GM12878 (cell line): Measurements from ENCODE around the gene PAQR8. TPM values are rescaled to one million over a fixed set of nuclear protein-coding genes. Genes with fewer than 3 reads are reported as not detected.

Source experiments
- ATAC-seq: fragments of 200-7000 bp; cut with Tn5 transposase; 3 replicates; pipeline ENCODE4 v1.9.1; 2020; ENCODE audit warnings: mild to moderate bottlenecking, moderate library complexity
- BruUV-seq: library from RNA; stranded (reverse); fragments of 400-500 nt; replicated peaks from 2 replicates; lab custom pipeline; 2021; lab: Mats Ljungman, UMichigan
- CTCF ChIA-PET: fragments of 300-600 bp; sonication (Branson Sonifier 250); formaldehyde crosslinking; extraction: SDS; loops from one replicate; lab custom pipeline; 2021; ENCODE audit warnings: inconsistent platforms; lab: Yijun Ruan, JAX
- POLR2A ChIA-PET: fragments of 350-600 bp; formaldehyde crosslinking; extraction: SDS; loops from one replicate; lab custom pipeline; 2021; ENCODE audit warnings: inconsistent platforms; lab: Charles Lee
- RAD21 ChIA-PET: fragments of 300-600 bp; sonication (Branson Sonifier 250); formaldehyde crosslinking; loops from one replicate; lab custom pipeline; 2023; ENCODE audit warnings: antibody characterized with exemption; ENCODE audit not compliant: unreplicated experiment; lab: Charles Lee
- SMC1A ChIA-PET: fragments of 300-600 bp; sonication (Branson Sonifier 250); formaldehyde crosslinking; loops from one replicate; lab custom pipeline; 2023; ENCODE audit not compliant: unreplicated experiment, uncharacterized antibody; lab: Charles Lee
- DNase-seq: peaks from one replicate; pipeline ENCODE4 v3.0.0-alpha.2; 2011; ENCODE audit warnings: low read depth, low spot score
- FAIRE-seq: peaks from 3 replicates; lab custom pipeline; 2011; peaks lifted over from hg19 to GRCh38; lab: Jason Lieb, UNC
- H2AFZ ChIP-seq: 2 replicates; pipeline ENCODE4 v1.6.0; 2011; ENCODE audit warnings: low read depth, low read length, control low read depth; ENCODE audit not compliant: control insufficient read depth
- H3K27ac ChIP-seq: 2 replicates; pipeline ENCODE4 v1.5.1; 2011; ENCODE audit warnings: control low read depth; ENCODE audit not compliant: control insufficient read depth, insufficient read depth
- H3K27me3 ChIP-seq, 2 experiments: replicated peaks in 1 of 2; 2 replicates each; pipeline versions ENCODE4 v1.6.0 to v1.6.1; 2011; ENCODE audit warnings: low read length in 1 of 2; ENCODE audit not compliant: control insufficient read depth in 2 of 2, insufficient read depth in 2 of 2
- H3K36me3 ChIP-seq, 2 experiments: 2 replicates each; pipeline ENCODE4 v1.5.1; 2011; ENCODE audit warnings: low read length in 1 of 2; ENCODE audit not compliant: control insufficient read depth in 2 of 2, insufficient read depth in 2 of 2
- H3K4me1 ChIP-seq: 2 replicates; pipeline ENCODE4 v1.6.1; 2011; ENCODE audit warnings: mild to moderate bottlenecking, low read length, moderate library complexity, mixed read lengths; ENCODE audit not compliant: control insufficient read depth, insufficient read depth
- H3K4me2 ChIP-seq: 2 replicates; pipeline ENCODE4 v1.6.0; 2011; ENCODE audit warnings: control low read depth; ENCODE audit not compliant: control insufficient read depth, insufficient read depth
- H3K4me3 ChIP-seq: fragments of 200-600 bp; sonication (generic); 2 replicates; pipeline ENCODE4 v1.5.1; 2016
- H3K79me2 ChIP-seq: 2 replicates; pipeline ENCODE4 v1.6.0; 2011; ENCODE audit warnings: low read length; ENCODE audit not compliant: control insufficient read depth, insufficient read depth
- H3K9ac ChIP-seq: 2 replicates; pipeline ENCODE4 v1.8.0; 2011; ENCODE audit warnings: low read length, control low read depth, mixed read lengths; ENCODE audit not compliant: control insufficient read depth, insufficient read depth
- H3K9me3 ChIP-seq: replicated peaks from 3 replicates; pipeline ENCODE4 v1.5.1; 2011; ENCODE audit warnings: mild to moderate bottlenecking, low read length; ENCODE audit not compliant: control insufficient read depth, insufficient read depth
- H4K20me1 ChIP-seq: 2 replicates; pipeline ENCODE4 v1.6.0; 2011; ENCODE audit not compliant: control insufficient read depth, insufficient read depth
- DPF2 ChIP-seq: fragments of 450-650 bp; IDR thresholded peaks from 2 replicates; pipeline ENCODE4 v1.6.1; 2017; ENCODE audit warnings: mild to moderate bottlenecking
- EP300 ChIP-seq, 2 experiments: fragments of 150-350 bp in 1 of 2; IDR thresholded peaks; 2 replicates each; pipeline ENCODE4 v1.6.1; 2011 to 2012; ENCODE audit warnings: low read depth in 2 of 2, low read length in 2 of 2, borderline replicate concordance in 1 of 2, improper control_type of control experiment in 1 of 2, inconsistent platforms in 1 of 2; ENCODE audit not compliant: control insufficient read depth in 1 of 2
- HDGF ChIP-seq: fragments of 450-650 bp; IDR thresholded peaks from 2 replicates; pipeline ENCODE4 v1.6.1; 2016; ENCODE audit warnings: antibody characterized with exemption
- MXI1 ChIP-seq: fragments of 150-350 bp; IDR thresholded peaks from 2 replicates; pipeline ENCODE4 v1.6.1; 2011; ENCODE audit warnings: low read depth, mild to moderate bottlenecking, inconsistent platforms, low read length, improper control_type of control experiment
- NFYB ChIP-seq: IDR thresholded peaks from 2 replicates; pipeline ENCODE4 v1.6.1; 2011; ENCODE audit warnings: low read depth, mild to moderate bottlenecking, low read length, improper control_type of control experiment, moderate library complexity; ENCODE audit not compliant: insufficient read depth
- PML ChIP-seq: IDR thresholded peaks from 2 replicates; pipeline ENCODE4 v1.6.1; 2012; ENCODE audit warnings: low read length, inconsistent platforms
- POLR2AphosphoS5 ChIP-seq: IDR thresholded peaks from 2 replicates; pipeline ENCODE4 v1.6.1; 2011; ENCODE audit warnings: mild to moderate bottlenecking, low read length, inconsistent platforms
- SIX5 ChIP-seq: IDR thresholded peaks from 2 replicates; pipeline ENCODE4 v1.6.1; 2011; ENCODE audit warnings: mild to moderate bottlenecking, low read depth, low read length, moderate library complexity; ENCODE audit not compliant: severe bottlenecking
- SP1 ChIP-seq: IDR thresholded peaks from one replicate; pipeline ENCODE4 v1.6.1; 2011; ENCODE audit warnings: low read depth, low read length
- SRF ChIP-seq, 2 experiments: IDR thresholded peaks; 2 replicates each; pipeline ENCODE4 v1.6.1; 2011; ENCODE audit warnings: low read depth in 2 of 2, low read length in 2 of 2, mild to moderate bottlenecking in 1 of 2, moderate library complexity in 1 of 2
- TAF1 ChIP-seq: IDR thresholded peaks from 2 replicates; pipeline ENCODE4 v1.6.1; 2011; ENCODE audit warnings: mild to moderate bottlenecking, low read depth, low read length, borderline replicate concordance
- TARDBP ChIP-seq: IDR thresholded peaks from 2 replicates; pipeline ENCODE4 v1.6.1; 2016; ENCODE audit warnings: borderline replicate concordance
- ZNF217 ChIP-seq: fragments of 450-650 bp; IDR thresholded peaks from 2 replicates; pipeline ENCODE4 v1.6.1; 2017; ENCODE audit warnings: antibody characterized with exemption, mild to moderate bottlenecking
- ZNF622 ChIP-seq: fragments of 450-650 bp; IDR thresholded peaks from 2 replicates; pipeline ENCODE4 v1.6.1; 2017; ENCODE audit warnings: mild to moderate bottlenecking, inconsistent platforms
- WGBS: methylation state at CpG from one replicate; pipeline ENCODE4 v1.1.6; 2016; ENCODE audit warnings: low lambda C conversion rate; ENCODE audit not compliant: insufficient replicate concordance, insufficient coverage; ENCODE audit errors: missing lambda C conversion rate; 5-methylcytosine and 5-hydroxymethylcytosine counted together
- in situ Hi-C: fragments of 300-500 bp; cut with MboI; formaldehyde crosslinking; loops from 9 replicates; pipeline ENCODE4 v1.14.3; 2018; ENCODE audit warnings: mixed read lengths
- intact Hi-C: fragments of 100-400 bp; cut with micrococcal nuclease; formaldehyde crosslinking; loops from one replicate; pipeline ENCODE4 v1.14.2; 2022; ENCODE audit not compliant: unreplicated experiment
- polyA plus RNA-seq, 11 experiments: library from polyadenylated mRNA; depleted of rRNA in 4 of 11; unstranded in 6 of 11; stranded (reverse) in 5 of 11; fragments of >200 nt; fragmentation: Nextera tagmentation in 4 of 11; fragmentation: Illumina TruSeq in 1 of 11; extraction: Ambion mirVana in 4 of 11; extraction: Trizol in 1 of 11; gene quantifications; 1 replicate in 1 of 11; 2 replicates in 10 of 11; pipeline versions ENCODE4 v1.2.1 to v1.2.3, GENCODE V29; 2011 to 2016; ENCODE audit warnings: inconsistent platforms in 2 of 11, missing spikeins in 2 of 11, low read depth in 1 of 11
- total RNA-seq, 4 experiments: library from RNA; depleted of rRNA in 3 of 4; stranded (reverse); fragments of >200 nt in 3 of 4; fragmentation: Illumina TruSeq in 1 of 4; extraction: Trizol in 1 of 4; gene quantifications; 2 replicates each; pipeline versions ENCODE4 v1.2.1 to v1.2.3, GENCODE V29; 2013 to 2021
- TF ChIP-seq, protein P1 (sequence below): IDR thresholded peaks from 2 replicates; pipeline ENCODE4 v1.6.1; 2012; ENCODE audit warnings: mild to moderate bottlenecking, low read depth, low read length

Gene PAQR8
- total and polyA plus RNA-seq, 10 of the 15 experiments (the other 5 are each of a cell fraction or from before 2014, with no cell fraction given) = 3.9 to 22.4 (median 14.6) TPM

DNA sequence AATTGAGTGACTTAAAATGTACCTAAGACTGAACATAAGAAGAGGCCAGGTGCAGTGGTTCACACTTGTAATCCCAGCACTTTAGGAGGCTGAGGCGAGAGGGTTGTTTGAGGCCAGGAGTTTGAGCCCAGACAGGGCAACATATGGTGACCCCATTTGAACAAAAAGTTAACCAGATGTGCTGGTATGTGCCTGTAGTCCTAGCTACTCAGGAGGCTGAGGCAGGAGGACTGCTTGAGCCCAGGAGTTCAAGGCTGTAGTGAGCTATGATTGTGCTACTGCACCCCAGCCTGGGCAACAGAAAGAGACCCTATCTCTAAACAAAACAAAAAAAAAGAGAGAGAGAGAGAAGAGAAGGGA is 10.1 kb upstream of the PAQR8 start (continued):
- TF ChIP-seq TAF1 = no peak
- TF ChIP-seq ZNF217 = no peak
- TF ChIP-seq DPF2 = no peak
- no peak for TF ChIP-seq MXI1
- TF ChIP-seq SRF (IDR thresholded peaks at IDR 0.05; ENCODE audit: low read depth in 2 of 2, low read length in 2 of 2) = no peak

DNA sequence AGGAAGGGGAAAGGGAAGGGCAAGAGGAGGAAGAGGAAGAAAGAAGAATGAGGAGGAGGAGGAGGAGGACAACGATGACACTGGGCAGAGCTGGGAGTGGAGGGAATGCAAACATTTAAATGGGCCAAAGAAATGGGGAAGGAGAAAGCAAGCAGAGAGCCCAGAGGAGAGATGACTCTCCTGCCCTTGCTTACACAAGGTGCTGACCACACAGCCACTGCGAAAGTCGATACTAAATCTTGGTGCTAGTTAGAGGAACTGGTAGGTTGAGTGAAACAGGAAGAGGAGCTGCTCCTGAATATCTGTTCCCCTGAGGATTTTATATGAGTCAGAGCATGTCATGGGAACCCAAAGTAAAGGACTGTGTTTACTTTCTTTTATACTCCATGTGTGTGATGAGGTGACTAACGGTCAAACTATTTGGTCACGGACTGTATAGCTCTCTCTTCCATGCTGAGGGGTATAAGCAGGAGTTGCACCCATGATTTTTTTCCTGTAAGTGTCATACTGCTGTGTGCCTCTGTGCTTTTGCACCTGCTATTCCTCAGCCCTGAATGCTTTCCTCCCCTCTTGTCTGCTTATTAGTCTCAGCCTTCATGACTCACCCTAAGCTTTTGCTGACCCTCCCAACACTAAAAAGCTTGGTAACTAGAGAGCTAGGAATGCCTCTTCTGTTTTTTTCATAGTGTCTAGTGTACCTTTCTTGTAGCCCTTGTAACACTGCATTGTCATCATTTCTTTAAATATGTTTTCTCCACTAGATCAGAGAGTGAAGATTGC is 9.5 kb upstream of the PAQR8 start:
- H2AFZ ChIP-seq = no peak overlapping the region; the same call in 1 of the 2 replicates
- H3K27me3 ChIP-seq = no peaks in the 10 kb centered on the region
- peak overlapping the region; percentile 71 for H3K4me2 ChIP-seq
- H3K36me3 ChIP-seq = no peaks in the 10 kb centered on the region
- DNase-seq (peak; percentile 79), ATAC-seq (peak; percentile 93), FAIRE-seq (peak; percentile 96)
- 0% methylated on average over 5 of the region's 5 CpGs for WGBS
- no peaks in the 10 kb centered on the region for H4K20me1 ChIP-seq
- SMC1A ChIA-PET = interaction anchor here (1.1 to 4.1 kb wide), 20 partner anchors 10 to 69 kb away, joined by 3 to 34 read pairs (median 5); partner anchors contain the start of genes MCM3 and PAQR8
- no peak overlapping the region for H3K4me3 ChIP-seq
- CTCF ChIA-PET = interaction anchor here (0.8 to 4.3 kb wide), 18 partner anchors 10 to 66 kb away, joined by 3 to 29 read pairs (median 4); partner anchors contain the start of genes MCM3 and PAQR8
- POLR2A ChIA-PET = interaction anchor here (0.6 to 2.9 kb wide), 13 partner anchors 8 to 245 kb away, joined by 3 to 15 read pairs (median 6); partner anchors contain the start of gene PAQR8
- RAD21 ChIA-PET = interaction anchor here (0.6 to 3.4 kb wide), 14 partner anchors 10 to 183 kb away, joined by 3 to 24 read pairs (median 4); partner anchors contain the start of genes MCM3 and PAQR8
- BruUV-seq = no TSS peak
- H3K9ac ChIP-seq = no peak overlapping the region
- H3K27ac ChIP-seq = peak overlapping the region; percentile 6; the same call in 1 of the 2 replicates
- no peaks in the 10 kb centered on the region for H3K79me2 ChIP-seq
- in situ Hi-C loops = loop anchor here (5.0 kb wide), 1 partner anchor 45 kb away; no protein-coding TSS in a partner anchor
- no peaks in the 10 kb centered on the region for H3K9me3 ChIP-seq
- intact Hi-C loops = loop anchor here (1.0 to 2.0 kb wide), 3 partner anchors 34 to 46 kb away; no protein-coding TSS in a partner anchor
- H3K4me1 ChIP-seq = peaks cover 32% of the 10 kb centered on the region
- TF ChIP-seq TARDBP (no peak), PML (no peak), NFYB (no peak), SP1 (no peak), MXI1 (no peak), ZNF622 (no peak), HDGF (peak; percentile 88), POLR2AphosphoS5 (no peak), EP300 (IDR thresholded peaks at IDR 0.05; ENCODE audit: borderline replicate concordance in 1 of 2, control insufficient read depth in 1 of 2, low read depth in 2 of 2, low read length in 2 of 2) (peak; percentile 22 to 66; a peak in 1 of 4 replicates), SIX5 (no peak)
- TF ChIP-seq, protein P1, sequence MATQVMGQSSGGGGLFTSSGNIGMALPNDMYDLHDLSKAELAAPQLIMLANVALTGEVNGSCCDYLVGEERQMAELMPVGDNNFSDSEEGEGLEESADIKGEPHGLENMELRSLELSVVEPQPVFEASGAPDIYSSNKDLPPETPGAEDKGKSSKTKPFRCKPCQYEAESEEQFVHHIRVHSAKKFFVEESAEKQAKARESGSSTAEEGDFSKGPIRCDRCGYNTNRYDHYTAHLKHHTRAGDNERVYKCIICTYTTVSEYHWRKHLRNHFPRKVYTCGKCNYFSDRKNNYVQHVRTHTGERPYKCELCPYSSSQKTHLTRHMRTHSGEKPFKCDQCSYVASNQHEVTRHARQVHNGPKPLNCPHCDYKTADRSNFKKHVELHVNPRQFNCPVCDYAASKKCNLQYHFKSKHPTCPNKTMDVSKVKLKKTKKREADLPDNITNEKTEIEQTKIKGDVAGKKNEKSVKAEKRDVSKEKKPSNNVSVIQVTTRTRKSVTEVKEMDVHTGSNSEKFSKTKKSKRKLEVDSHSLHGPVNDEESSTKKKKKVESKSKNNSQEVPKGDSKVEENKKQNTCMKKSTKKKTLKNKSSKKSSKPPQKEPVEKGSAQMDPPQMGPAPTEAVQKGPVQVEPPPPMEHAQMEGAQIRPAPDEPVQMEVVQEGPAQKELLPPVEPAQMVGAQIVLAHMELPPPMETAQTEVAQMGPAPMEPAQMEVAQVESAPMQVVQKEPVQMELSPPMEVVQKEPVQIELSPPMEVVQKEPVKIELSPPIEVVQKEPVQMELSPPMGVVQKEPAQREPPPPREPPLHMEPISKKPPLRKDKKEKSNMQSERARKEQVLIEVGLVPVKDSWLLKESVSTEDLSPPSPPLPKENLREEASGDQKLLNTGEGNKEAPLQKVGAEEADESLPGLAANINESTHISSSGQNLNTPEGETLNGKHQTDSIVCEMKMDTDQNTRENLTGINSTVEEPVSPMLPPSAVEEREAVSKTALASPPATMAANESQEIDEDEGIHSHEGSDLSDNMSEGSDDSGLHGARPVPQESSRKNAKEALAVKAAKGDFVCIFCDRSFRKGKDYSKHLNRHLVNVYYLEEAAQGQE = no peak
